ENCODE data around the gene PWWP2B.
A peak's percentile ranks its signal among the peaks of the same experiment; 100 is the strongest.

The PWWP2B gene

DNA sequence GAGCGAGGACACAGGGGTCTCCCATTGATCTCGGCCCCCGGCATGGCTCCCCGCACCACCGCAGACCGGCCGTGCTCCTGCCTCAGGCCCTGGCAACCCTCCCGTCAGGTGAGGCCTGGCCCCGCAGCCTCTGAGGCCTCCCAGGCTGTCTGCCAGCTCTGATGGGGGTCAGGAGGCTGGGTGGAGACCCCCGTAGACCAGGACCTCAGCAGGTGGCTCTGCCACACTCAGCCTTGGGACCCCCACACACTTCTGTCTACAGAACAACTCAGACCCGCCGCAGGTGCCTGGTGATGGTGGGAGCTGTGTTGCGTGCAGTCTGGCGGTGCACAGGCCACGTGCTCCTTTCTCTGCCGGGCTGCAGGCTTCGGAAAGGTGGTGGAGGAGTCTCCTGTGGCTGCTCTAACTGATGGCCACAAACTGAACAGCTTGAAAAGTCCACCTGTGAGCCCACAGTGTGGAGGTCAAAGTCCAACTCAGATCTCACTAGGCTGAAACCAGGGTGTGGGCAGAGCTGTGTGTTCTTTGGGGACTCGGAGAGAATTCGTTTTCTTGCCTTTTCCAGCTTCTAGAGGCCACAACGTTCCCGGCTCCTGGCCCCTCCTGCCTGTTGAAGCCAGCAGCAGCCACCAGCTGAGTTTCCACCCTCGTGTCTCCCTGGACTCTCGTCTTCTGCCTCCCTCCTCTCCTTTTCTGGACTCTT is 62.5 kb downstream of the PWWP2B start:
- no peak for DNase-seq (ENCODE audit: low read depth)

DNA sequence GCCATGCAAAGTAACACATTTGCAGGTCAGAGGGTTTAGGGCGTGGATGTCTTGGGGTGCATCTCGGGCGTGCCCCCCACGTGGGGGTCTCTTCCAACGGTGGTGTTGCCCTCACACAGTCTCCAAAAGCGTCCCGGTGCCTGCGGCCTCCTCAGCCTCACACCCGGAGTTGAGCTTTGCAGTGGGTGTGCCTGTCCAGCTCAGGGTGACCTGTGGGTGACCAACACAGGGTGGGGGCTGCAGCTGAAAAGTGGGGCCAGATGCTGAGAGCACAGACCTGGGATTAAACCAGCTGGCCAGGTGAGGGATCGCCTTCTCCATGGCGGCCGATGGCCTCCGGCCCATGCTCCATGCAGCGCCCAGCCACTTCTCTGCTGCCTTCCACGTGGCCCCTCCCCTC is 63.1 kb downstream of the PWWP2B start:
- DNase-seq (ENCODE audit: low read depth), result no peak

DNA sequence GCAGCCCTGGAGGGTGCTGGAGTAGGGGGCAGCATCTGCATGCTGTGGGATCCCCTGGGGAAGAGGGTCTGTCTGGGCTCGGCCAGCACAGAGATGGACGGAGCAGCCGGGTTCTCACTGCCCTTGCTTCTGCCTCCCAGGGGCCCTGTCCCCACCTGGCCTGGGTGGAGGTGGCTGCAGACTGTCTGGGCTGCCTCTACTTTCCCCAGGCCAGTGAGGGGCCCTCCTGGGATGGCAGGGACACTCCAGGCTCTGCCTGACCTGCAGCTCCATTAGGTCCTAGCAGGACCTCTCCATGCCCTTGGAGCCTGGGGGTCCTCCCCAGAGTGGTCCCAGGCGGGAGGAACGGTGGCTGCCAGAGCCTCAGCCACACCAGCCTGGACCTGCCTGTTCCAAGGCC is 63.7 kb downstream of the PWWP2B start:
- DNase-seq (ENCODE audit: low read depth), result no peak

DNA sequence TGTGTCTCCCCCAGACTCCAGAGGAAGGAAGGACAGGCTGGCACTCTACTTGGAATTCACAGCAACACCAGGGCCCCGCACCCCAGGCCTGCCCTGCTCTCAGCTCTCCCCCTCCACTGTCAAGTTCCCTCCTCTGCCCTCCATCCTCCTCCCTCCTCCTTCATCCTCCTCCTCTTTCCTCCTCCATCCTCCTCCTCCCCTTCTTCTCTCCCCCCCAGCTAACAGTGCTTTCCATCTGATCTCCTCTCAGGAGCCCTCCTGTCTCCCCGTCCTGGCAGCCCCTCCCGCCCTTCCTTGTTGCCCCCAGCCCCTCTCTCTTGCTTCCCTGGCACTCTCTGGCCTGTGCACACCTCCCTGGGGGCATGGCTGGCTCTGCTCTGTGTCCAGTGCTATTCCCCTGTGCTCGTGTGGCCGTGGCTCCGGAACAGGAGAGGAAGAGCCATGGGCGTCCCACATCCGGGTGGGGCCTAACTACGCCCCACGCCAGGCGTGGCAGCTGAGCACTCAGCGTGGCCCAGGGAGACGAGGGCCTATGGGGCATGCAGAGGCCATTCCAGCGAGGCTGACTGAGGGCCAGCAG is 64.2 kb downstream of the PWWP2B start:
- DNase-seq (ENCODE audit: low read depth), result no peak

DNA sequence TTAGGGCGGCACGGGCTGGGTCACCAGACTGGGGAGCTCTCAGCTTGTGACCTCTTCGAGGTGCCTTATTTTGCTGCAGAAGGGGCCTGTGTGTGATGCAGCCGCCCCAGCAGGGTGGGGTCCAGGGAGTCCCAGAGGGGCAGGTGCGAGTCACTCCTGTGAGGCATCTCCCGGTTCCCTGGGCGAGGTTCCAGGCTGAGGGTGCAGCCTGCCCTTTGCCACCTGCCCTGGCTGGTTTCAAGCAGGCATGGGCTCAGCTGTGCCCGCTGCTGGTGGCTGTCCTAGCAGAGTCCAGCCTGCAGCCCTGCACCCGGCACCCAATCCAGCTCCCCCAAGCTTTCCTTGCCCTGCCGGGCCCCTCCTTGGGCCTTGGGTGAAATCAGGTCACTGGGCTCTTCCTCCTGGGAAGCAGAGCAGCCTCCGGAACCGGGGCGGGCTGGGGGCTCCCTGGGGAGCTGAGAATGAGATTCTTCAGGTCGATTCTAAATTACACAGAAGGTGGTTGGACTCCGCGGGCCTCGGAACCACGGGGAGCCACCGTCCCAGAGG is 64.8 kb downstream of the PWWP2B start:
- no peak for DNase-seq (ENCODE audit: low read depth)

DNA sequence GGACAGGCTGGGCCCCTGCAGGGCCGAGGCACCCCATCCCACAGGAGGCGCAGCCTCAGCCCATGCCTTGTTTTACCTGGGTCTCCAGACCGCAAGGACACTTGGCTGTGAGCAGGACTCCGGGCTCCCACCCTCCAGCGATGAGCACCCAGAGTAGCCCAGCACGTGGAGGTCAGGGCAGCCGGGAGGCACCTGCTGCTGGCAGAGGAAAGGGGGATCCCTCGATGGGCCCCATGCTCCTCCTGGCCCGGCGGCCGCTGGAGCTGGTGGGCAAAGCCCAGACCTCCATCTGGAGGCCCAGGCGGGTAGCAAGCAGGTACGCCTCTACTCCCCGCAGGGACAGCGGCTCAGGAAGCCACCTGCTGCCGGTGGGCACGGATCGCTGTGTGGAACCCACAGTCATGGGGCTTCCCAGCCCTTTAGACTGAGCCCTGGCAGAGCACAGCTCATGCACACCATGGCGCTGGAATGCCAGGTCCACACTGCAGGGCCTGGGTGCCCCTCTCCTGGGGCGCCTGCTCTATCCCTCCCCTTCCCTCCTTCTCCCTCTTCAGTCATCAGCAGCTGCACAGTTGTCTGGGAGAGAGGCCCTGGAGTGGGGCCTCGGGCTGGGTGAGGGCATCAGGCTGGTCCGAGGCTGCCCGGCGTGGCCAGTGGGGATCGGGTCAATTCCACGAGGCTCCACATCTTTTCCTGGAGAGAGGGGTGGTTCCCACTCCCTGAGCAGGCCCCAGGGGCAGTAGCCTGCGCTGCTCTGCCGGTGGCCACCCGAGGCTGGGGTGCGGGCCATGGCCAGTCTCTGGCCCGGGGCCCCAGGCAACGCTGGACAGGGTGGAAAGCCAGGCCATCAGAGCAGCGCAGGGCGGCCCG is 65.7 kb downstream of the PWWP2B start:
- DNase-seq (ENCODE audit: low read depth), result no peak

DNA sequence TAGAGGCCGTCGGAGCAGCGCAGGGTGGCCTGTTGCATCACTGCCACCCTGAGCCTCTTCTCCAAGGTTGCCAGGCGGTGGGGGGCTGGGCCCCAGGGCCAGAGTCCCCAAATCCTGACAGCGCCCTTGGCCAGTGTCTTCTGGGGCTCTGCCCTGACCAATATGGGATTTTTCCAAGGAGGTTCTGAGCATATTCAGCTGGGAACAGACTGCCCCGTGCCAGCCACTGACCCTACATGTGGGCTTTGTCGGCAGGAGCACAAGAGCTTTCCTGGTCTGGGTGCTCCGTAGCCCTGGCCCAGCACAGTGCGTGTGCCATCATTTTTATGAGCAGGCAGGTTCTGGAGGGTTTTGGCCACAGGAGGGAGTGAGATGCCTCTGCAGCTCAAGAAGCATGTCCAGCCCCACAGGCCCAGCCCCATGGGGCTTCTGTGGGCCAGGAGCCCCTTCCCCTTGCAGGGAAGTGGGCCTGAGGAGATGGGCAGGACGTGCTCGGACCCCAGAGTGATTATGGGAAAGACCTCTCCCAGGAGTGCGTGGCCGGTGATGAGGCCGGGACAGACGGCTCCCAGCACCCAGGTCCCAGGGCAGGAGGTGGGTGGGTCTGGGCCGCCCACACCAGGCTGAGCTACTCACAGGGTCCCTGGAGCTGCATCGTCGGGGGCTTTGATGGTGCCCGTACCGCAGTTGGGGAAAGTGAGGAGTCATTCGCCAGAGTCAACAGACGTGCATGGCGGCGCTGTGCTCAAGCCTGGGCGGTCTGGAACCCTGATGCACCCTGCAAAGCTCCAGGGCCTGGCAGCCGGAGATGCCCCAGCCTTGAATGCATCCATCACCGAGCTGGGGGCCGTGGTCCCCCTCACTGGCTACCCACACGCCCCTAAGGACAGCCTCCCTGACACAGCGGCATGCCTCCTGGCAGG is 66.6 kb downstream of the PWWP2B start:
- peak; percentile 19 for DNase-seq (ENCODE audit: low read depth)

DNA sequence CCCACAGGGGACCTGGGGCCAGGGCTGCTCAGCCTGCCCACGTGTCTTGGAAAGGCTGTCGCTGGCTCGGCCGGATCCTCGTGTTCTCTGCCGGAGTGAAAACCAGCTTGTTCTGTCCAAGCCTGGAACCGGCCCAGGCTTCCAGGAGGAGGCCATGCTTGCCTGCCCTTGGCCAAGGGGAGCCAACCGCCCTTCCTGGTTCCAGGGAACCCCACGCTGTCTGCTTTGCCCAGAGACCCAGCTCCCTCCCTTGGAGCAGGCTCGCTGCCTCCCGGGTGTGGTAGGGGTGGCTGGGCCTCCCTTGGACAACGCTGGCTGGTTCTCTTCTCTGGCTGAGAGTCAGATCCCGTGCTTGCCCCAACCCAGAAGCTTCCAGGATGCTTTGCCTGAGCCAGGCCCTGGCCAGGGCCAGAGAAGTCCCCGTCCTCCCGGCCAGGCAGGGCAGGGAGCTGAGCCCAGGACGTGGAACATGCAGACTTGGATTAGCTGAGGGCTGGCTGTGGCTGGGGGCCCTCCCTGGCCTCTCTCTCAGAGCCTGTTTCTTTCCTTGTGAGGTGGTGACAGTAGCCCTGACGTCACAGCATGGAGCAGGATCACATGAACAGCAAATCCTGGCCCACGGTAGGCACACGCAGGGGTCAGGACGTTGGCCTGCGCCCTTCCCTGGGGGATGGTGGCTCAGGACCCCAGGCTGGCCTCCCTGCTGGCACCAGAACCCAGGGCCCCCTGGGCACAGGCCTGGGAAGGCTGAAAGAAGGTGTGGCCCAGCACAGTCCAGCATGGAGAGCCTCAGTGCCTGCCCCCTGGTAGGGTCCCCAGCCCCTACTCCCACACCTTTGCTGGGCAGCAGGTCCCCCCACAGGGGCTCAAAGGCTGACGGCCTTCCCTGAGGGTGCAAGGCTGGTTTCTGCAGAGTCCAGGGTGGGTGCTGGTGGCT is 67.5 kb downstream of the PWWP2B start:
- no peak for DNase-seq (ENCODE audit: low read depth)

DNA sequence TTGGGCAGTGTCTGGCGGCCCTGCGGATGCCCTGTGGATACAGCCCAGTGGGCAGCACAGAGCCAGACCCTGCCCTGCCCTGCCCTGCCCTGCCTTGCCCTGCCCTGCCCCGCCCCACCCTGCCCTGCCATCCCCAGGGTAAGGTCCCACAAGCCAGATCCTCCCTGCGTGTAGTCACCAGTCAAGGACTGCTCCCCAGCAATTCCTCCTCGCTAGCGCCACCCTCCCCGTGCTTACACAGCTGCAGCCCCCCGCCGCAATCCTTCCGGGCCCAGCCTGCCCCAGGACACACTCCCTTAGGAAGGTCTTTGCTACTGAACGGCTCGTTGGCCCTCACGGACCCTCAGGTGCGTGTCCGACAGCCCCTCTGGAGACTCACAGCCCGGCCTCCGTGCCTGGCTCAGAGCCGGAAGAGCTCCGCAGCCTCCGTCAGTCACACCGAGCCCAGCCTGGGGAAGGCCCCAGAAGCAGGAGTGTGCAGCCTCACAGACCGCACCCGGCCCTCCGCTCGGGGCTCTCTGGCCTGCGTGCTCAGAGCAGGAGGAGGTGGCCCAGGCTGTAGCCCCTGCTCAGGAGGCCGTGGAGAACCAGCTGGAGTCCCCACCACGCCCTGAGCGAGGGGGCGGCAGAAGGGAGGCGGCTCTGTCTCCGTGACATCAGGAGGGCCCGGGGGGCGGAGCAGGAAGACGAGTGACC is 68.3 kb downstream of the PWWP2B start:
- no peak for DNase-seq (ENCODE audit: low read depth)

DNA sequence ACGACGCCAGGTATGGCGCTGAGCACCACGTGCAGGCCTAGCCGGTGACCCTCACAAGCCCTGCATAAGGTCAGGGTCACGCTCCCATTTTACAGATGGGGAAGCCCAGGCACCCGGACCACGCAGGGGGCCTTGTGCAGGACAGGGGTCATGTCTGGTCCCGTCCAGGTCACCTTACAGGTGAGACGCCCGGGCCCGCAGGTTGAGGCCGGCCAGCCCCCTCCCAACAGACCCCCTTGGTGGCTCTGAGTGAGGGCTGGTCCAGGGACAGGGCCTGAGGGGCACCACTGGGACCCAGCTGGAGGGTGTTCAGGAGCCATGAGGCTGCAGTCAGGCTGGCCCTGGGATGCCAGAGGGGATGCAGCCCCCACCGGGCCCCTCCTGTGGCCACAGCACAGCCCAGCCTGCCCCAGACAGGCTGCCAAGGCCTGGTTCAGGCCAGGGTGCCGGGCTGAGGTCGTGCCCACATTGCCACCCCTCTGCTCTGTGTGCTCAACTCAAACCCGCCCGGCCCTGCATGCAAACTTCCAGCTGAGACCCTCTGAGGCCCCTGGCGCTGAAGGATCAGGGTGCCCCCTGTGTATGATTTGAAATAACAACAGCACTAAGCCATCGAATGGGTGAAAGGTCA is 69.0 kb downstream of the PWWP2B start:
- no peak for DNase-seq (ENCODE audit: low read depth)

DNA sequence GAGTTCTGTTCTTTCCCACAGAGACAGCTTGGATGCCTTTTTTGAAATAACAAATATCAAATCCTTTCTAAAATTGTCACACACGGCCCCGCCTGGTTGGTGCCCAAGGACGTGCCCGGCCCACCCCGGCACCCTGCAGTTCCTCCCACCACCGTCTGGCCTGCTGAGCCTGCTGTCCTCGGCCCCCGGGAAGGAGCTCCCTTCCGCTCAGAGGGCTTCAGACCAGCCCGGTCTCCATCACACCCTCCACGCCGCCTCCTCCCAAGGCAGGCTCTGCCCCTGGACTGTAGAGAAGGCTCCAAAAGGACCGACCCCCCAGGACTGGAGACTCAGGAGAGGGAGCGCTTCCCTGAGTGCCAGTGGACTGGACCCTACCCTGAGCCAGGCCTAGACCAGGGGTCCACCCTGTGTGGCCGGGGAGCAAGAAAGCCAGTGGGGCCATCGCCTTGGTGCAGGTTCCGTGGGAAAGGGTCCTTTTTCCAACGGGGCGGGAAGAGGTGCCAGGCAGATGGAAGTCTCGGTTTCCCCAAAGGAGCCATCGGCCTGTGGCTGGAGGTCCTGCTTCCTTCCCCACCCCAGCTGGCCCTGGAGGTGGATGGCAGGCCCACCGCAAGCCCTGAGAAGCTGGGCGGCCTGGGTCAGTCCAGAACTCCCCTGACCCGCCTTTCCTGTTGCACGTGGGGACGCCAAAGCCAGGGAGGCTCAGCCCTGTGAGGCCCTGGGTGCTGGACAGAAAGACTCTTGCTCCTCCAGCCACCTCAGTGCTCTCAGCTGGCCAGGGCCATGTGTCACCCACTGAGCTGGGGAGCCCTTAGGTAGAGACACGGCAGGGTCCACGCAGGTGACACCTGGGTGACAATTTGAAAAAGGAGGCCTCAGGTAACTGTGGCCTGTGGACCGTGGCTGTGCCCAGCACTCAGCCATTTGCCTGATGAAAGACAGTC is 69.8 kb downstream of the PWWP2B start:
- no peak for DNase-seq (ENCODE audit: low read depth)

All from iris pigment epithelial cell (primary cell).